Measurements from ENCODE around the gene KIF2C.
"Not testable (repeated sequence)": the region's sequence is repeated elsewhere in the genome, so short reads cannot be mapped to it uniquely, and the experiment has no call there.

Gene KIF2C

DNA sequence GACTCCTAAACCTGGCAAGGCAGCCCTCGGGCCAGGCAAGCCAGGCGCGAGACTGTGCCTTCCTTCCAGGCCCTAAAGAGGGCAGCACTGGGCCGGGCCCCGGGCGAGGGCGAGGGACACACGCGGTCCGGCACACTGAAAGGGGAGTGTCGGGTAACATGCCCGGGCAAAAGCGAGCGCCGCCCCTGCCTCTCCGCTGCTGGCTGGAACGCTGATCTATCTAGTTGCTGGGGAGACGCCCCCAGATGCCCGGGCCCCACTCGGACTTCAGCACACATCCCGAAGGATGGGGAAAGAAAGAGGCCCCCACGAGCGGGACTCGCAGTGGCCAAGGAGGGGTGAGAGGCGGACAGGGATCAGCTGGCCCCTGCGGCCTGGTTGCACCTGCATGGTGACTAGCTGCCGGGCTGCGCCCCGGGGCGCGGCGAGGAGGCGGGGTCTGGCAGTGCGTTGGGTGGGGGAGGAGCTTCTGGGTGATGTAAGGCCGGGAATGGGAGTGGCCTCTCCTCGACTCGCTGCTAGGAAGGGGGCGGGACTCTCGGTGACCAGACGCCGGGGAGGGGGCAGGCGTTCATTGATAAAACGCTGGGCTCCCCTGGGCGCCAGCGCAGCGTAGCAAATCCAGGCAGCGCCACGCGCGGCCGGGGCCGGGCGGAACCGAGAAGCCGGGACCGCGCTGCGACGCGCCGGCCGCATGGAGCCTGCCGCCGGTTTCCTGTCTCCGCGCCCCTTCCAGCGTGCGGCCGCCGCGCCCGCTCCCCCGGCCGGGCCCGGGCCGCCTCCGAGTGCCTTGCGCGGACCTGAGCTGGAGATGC, 60.3 kb downstream of the KIF2C start, which contains the start of gene PLK3:
PLK3 (plus strand) TSS at position 608 of the 815 bp plus-strand sequence; CDS start at position 695, 87 bp downstream.
- DNase-seq = peak; percentile 96

DNA sequence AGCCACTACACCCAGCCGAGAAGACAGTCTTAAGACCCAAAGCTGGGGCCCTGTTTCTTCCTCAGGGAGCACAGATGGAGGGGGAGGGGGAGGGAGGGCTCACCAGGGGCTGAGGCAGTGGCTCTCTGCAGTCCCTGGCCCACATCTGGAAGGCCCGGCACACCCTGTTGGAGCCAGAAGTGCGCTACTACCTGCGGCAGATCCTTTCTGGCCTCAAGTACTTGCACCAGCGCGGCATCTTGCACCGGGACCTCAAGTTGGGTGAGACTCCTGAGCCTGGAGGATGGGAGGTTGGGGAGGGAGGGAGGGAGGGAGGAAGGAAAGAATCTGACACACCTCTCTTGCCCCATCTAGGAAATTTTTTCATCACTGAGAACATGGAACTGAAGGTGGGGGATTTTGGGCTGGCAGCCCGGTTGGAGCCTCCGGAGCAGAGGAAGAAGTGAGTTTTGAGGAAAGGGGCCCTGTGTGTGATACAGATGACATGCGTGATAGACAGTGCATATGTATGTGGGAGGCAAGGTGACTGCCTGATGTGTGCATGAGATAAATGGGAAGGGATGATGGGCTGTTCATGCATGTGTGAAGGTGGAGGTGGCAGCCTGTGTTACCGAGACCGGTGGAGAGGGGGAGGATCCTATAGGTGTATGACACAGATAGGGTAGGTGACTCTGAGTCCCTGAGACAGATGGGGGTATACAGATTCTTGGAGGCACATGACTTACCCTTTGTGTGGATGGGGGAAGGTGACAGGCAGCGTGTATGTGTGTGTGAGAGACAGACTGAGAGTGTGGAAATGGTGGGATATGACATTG, 62.1 kb downstream of the KIF2C start:
- no peak for DNase-seq

DNA sequence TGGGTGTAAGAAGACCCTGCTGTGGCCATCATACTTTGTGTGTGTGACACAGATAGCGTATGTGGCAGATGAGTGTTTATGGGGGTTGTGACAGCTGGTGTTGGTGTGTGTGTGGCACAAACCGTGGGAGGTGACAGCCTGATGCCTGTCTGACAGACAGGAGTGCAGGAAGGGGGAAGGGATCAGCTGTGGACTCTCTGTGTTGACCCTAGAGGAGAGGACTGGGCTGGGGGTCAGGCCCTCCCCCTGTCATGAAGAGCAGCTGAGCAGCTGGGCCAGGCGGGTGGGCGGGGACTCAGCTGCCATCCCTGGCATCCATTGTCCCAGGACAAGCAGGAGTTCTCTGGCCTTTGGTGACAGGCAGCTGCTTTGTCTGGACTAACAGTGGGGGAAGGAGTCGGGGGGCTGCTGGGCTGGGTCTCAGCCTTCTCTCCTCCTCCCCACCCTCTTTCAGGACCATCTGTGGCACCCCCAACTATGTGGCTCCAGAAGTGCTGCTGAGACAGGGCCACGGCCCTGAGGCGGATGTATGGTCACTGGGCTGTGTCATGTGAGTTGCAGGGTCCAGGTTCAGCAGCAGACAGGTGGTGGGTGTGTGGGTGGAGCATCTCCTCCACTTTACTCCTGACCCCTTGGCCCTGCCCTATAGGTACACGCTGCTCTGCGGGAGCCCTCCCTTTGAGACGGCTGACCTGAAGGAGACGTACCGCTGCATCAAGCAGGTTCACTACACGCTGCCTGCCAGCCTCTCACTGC, 62.8 kb downstream of the KIF2C start:
- DNase-seq = no peak

DNA sequence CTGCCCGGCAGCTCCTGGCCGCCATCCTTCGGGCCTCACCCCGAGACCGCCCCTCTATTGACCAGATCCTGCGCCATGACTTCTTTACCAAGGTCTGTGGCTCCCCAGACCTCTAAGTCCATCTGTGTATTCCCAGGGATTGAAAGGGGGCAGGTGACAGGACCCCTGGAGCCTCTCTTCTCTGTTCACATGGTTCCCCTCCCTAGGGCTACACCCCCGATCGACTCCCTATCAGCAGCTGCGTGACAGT, 63.4 kb downstream of the KIF2C start:
- DNase-seq = no peak

DNA sequence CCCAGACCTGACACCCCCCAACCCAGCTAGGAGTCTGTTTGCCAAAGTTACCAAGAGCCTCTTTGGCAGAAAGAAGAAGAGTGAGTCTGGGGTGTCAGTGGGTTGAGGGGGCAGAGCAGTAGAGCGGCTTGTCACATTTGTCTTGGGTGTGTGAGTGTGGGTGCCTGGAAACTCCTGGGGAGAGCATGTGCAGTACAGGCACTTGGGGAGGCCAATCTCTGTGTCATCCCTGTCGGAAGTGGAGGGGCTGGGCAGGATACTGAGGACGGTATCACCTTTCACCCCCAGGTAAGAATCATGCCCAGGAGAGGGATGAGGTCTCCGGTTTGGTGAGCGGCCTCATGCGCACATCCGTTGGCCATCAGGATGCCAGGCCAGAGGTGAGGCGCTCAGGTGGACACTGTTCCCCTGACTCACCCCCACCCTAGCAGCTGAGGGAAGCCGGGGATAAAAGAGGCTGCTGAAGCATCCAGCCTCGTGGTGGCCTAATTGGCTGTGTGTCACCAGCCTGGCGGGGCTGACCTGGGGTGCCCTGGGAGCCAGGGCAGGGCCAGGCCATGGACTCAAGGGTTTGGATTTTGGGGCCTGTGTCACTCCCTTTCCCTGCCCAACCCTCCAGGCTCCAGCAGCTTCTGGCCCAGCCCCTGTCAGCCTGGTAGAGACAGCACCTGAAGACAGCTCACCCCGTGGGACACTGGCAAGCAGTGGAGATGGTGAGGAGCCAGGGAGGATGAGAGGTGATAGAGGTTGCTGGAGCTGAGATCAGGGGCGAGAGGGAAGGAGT, 63.9 kb downstream of the KIF2C start:
- no peak for DNase-seq

DNA sequence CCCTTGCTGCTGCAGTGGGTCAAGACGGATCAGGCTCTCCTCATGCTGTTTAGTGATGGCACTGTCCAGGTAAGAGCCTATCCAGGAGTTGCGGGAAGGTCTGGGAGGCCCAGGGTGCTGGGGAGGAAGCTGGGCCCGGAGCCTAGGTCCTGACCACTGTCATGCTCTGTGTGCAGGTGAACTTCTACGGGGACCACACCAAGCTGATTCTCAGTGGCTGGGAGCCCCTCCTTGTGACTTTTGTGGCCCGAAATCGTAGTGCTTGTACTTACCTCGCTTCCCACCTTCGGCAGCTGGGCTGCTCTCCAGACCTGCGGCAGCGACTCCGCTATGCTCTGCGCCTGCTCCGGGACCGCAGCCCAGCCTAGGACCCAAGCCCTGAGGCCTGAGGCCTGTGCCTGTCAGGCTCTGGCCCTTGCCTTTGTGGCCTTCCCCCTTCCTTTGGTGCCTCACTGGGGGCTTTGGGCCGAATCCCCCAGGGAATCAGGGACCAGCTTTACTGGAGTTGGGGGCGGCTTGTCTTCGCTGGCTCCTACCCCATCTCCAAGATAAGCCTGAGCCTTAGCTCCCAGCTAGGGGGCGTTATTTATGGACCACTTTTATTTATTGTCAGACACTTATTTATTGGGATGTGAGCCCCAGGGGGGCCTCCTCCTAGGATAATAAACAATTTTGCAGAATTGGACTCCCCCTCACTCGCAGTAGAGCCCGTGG, 65.8 kb downstream of the KIF2C start:
- DNase-seq = no peak

DNA sequence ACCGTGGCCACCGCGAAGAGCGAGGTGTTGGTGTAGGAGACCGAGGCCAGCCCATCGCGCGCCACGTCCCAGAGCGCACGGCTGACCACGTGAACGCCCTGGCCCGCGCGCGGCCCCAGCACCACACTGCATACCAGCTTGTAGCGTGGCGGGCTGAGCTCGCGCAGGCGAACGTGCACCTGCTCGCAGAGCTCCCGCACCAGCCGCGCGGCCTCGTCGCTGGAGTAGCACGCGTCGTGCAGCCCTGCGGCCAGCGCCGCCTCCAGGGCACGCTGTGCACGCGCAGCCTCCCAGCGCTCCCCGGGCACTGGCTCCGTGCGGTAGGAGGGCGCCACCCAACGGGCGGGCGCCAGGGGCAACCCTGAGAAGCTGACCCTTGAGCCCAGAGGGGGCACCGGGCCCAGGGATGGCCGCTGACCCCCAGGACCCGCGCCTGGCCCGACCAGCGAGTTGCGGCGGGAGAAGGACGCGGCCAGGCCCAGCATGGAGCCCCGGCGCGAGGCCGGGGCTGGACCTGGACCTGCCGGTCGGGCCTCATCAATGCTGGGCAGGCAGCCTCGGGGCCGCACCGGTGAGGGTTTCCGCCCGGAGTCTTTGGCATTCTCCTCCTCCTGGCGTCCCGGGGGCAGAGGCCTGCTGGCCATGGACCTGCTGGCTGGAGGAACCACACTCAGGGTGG, 66.5 kb downstream of the KIF2C start:
- DNase-seq = no peak

DNA sequence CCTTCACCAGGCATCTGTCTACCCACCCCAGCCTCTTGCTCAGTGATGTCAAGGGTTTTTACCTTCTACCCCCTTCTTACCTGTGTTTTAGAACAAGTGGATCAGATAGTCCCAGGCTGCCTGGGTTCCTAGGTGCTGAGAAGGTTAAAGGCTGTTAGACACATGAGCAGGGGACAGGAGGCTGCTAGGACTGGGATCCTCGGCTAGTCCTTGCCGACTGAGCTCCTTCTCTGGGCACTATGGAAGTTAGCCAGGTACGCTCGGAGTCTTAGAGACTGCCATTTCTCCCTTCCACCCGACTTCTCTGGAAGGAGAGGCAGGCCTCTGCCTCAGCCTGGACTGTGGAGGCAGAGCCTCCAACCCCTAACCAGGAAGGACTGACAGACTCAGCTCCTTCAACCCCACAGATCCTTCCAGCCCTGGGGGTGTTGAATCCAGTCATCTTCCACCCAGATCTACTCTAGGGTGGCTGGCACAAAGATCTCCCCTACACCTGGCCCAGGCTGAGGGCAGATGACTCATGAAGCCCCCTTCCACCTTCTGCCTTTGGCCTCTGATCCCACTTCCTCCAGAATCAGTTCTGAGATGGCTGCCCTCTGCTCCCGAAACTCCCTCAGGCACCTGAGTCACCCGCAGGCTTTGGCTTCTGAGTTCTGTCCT, 67.2 kb downstream of the KIF2C start, which contains the start of gene DYNLT4:
DYNLT4 (minus strand) TSS at position 648 of the 660 bp plus-strand sequence. CDS start 683 bp downstream, outside the sequence.
- no peak for DNase-seq

DNA sequence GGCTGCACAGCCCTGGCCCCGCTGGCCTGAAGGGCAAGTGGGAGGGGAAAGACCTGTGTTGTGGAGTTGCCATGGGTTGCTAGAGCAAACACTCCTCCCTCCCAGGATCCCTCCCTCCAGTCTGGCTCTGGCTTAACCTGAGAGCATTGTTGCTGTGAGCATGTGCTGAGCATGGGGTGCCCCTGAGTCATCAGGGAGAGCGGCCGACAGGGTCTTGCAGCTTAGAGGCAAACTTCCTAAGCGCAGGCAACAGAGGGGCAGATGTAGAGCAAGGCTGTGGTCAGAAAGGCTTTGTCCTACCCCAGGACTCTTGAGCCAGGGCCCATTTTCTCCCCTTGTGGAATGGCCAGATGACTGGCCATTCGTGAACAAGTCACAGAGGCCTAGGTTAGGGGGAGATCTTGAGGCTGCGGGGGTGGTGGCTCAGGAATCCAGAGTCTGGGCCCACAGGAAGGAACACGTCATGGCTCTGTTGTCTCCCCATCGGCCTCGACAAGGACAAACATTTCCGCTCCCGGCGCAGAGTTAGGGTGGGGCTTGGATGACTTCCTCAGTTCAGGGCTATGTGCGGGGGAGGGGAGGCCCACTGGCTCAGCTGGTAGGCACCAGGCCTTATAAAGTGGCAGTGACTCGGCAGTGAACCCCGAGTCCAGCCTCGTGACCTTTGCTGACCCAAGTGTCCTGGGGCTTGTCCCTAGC, 67.9 kb downstream of the KIF2C start:
- peak; percentile 93 for DNase-seq

DNA sequence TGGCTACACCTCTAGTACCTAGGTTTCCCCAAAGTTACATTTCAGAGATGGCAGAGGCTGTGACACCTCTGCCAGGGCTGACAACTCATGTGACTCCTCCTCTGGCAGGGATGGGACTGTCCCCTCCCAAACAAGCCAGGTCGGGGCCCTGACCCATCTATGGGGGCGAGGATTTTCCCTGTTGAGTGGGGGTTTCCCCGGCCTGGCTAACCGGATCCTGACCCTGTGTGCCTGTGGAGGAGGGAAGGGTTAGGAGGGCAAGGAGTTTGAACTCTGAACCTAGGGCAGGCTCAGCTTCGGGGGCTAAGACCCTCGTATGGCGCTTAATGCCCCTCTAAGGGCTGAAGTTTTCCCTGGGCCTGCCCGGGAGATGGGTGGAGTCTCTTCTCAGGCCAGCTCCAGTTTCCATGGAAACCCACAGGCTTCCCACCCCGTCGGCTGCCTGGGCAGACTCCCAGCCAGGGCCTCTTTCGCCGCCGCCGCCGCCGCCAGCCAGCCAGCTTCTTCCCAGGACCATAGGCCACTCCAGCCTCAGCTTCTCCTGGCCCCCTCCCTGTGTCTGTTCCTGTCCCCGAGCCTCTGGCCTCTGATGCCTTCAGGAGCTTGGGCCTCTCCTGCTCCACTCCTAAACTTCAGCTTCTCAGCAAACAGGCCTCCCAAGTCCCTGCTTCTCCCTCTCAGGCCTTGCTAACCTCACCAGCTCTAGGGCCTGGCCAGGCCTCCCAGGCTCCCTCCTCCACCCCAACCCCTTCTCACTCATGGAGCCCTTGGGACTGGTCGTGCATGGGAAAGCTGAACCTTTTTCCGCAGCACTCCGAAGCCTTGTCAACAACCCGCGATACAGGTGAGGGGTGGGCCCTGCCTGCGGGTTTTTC, 68.7 kb downstream of the KIF2C start, which contains the start of gene BTBD19:
BTBD19 (plus strand) TSS at position 461 of the 875 bp plus-strand sequence; CDS start at position 759, 298 bp downstream.
- no peak for DNase-seq

DNA sequence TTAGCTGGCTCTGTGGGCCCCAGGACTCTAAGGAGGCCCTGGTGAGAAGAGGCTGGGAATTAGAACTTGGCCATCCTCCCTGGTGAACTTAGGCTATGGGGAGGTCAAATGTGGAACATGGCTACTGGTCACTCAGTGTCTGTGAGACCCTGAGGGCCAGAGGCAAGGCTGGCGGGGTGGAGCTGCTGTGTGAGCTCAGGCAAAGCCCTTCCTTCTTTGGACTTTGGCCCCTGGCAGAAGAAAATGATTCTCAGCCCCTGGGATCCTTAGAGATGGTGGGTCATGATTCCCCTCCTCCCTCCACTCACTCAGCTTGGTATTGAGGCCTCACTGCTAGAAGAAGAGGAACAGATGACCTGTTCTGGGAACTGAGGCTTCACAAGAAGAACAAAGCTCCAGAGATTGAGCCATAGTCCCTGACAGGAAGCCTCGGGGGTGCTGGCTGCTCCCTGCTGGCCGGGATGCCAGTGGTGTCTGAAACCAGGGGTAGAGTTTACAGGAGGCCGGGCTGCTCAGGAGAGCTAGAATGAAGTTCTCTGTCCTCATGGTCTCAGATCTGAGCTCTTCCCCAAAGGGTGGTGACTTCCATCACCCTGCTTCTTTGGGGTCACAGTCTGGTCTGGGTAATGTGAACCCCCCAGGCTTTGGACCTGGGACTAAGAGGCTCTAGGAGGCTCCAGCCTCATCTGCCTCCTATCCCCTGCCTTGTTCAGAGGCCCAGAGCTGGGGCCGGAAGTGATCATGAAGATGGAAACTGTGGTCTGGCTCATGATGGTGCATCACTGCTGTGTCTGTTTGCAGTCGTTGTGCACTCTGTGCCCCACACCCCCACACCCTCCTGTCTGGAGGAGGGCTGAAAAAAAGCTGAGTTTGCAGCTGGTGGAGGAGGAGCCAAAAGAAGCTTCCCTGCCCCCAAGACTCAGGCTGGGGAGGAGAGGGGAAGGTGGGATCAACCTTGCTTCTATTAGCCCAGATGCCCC, 69.6 kb downstream of the KIF2C start:
- peak; percentile 35 for DNase-seq

DNA sequence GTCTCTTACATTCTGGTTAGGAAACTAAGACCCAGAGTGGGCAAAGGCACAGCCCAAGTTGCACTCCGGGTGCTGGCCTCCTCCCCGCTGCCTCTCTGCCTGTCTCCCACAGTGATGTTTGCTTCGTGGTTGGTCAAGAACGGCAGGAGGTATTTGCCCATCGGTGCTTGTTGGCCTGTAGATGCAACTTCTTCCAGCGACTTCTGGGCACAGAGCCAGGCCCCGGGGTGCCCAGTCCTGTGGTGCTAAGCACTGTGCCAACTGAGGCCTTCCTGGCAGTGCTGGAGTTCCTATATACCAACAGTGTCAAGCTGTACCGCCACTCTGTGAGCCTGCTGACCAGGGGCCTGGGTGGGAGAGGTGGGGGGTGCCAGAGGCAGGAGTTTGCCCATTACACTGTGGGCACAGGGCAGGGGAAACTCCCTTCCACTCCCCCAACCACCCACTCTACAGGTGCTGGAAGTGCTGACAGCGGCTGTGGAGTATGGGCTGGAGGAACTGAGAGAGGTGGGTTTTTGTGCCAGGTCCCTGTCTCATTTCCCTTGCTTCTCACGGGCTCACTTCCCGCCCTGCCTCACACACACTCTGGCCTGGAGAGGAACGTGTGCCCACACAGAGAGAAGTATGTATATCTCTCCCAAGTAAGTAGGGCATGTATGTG, 70.6 kb downstream of the KIF2C start:
- no peak for DNase-seq

DNA sequence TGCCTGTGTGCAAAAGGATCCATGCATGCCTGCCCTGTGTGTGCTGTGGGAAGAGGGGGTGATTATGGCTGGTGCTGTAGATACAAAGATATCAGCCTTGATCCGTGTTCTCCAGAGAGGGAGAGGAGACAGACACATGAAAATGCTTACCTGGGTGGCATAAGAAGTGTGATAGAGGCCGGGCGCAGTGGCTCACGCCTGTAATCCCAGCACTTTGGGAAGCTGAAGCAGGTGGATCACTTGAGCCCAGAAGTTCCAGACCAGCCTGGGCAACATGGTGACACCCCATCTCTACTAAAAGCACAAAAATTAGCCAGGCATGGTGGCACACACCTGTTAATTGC, 71.1 kb downstream of the KIF2C start:
- not testable (repeated sequence) for DNase-seq

DNA sequence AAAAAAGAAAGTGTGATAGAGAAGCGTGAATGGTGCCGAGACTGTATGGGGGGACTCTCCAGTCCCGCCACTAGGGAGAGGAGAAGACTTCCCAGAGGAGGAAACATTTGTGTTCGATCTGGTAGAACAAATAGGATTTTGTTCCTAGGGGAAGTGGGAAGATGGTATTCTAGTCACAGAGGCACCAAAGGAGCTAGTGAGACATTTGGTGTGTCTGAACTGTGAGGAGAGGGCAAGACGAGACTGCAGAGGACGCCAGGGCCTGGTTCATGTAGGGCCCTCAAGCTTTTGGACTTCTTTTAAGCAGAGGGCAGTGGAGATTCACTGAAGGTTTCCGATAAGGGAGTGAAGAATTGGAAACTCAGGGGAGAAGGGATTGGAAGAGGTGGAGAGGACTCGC, 71.6 kb downstream of the KIF2C start:
- no peak for DNase-seq

DNA sequence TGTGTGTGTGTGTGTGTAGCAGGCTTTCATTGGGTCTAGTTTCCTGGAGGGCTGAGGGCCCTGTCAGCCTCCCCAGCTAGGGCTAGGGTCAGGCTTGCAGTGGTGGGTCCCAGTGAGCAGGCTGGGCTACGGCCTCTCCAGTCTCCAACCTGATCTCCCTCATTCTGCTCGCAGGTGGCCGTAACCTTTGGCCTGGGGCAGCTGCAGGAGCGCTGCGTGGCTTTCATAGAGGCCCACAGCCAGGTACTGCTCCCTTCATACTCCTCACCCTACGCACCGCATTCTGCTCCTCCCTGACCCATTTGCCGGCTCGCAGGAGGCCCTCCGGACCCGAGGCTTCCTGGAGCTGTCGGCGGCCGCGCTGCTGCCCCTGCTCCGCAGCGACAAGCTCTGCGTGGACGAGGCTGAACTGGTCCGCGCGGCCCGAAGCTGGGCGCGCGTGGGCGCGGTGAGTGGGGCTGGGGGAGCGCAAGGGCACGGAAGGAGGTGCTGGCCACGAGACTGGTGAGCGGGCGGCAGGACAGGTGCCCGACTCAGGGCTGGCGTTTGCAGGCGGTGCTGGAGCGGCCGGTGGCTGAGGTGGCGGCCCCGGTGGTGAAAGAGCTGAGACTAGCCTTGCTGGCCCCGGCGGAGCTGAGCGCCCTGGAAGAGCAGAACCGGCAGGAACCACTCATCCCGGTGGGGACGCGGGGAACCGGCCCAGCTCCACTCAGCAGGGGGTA, 73.3 kb downstream of the KIF2C start:
- no peak for DNase-seq

DNA sequence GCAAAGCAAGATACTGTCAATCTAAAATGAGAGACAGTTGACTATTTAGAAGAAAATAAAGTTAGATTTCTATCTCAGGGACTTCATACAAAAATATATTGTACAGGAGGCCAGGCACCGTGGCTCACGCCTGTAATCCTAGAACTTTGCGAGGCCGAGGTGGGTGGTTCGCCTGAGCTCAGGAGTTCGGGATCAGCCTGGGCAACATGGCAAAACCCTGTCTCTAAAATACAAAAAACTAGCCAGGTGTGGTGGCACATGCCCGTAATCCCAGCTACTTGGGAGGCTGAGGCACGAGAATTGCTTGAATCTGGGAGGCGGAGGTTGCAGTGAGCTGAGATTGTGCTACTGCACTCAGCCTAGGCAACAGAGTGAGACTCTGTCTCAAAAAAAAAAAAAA, 76.3 kb downstream of the KIF2C start:
- DNase-seq = not testable (repeated sequence)

All from GDM1 (cell line).